ENCODE measurements around the gene CCDC85B.
"Not testable (repeated sequence)": the region's sequence is repeated elsewhere in the genome, so short reads cannot be mapped to it uniquely, and the experiment has no call there.

DNA sequence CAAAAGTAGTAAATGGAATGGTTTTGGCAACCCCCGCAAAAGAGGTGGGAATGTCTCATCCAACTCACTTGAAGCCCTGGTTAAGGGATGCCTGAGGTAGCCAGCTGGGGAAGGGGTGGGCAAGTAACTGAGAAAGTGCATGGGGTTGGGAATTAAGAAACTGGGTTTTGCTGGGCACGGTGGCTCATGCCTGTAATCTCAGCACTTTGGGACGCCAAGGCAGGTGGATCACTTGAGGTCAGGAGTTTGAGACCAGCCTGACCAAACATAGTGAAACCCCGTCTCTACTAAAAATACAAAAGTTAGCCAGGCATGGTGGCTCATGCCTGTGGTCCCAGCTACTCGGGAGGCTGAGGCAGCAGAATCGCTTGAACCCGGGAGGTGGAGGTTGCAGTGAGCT lies 41.8 kb upstream of the CCDC85B start:
- TF ChIP-seq, protein P1, sequence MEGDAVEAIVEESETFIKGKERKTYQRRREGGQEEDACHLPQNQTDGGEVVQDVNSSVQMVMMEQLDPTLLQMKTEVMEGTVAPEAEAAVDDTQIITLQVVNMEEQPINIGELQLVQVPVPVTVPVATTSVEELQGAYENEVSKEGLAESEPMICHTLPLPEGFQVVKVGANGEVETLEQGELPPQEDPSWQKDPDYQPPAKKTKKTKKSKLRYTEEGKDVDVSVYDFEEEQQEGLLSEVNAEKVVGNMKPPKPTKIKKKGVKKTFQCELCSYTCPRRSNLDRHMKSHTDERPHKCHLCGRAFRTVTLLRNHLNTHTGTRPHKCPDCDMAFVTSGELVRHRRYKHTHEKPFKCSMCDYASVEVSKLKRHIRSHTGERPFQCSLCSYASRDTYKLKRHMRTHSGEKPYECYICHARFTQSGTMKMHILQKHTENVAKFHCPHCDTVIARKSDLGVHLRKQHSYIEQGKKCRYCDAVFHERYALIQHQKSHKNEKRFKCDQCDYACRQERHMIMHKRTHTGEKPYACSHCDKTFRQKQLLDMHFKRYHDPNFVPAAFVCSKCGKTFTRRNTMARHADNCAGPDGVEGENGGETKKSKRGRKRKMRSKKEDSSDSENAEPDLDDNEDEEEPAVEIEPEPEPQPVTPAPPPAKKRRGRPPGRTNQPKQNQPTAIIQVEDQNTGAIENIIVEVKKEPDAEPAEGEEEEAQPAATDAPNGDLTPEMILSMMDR (IDR thresholded peaks at IDR 0.05): not testable (repeated sequence)
- not testable (repeated sequence) for TF ChIP-seq POLR2A (IDR thresholded peaks at IDR 0.05; ENCODE audit: low read depth); POLR2AphosphoS5 (IDR thresholded peaks at IDR 0.05)

All from esophagus muscularis mucosa (tissue), 3 donors.